DND-41 (cell line): ENCODE measurements around the gene DAB1.

ENCODE experiments used
- ATAC-seq: fragments of 200-7000 bp; cut with Tn5 transposase; 3 replicates; pipeline ENCODE4 v1.9.1; 2021; ENCODE audit warnings: low read depth; ENCODE audit not compliant: insufficient read depth
- DNase-seq: peaks from one replicate; pipeline ENCODE4 v3.0.0-alpha.2; 2020
- H2AFZ ChIP-seq: 2 replicates; pipeline ENCODE4 v1.6.0; 2012; ENCODE audit warnings: low read depth, low read length
- H3K27ac ChIP-seq: 2 replicates; pipeline ENCODE4 v1.5.1; 2012; ENCODE audit warnings: low read length, inconsistent platforms
- H3K27me3 ChIP-seq: fragments of 200-600 bp; sonication (generic); 2 replicates; pipeline ENCODE4 v1.6.0; 2012; ENCODE audit warnings: low read length, mild to moderate bottlenecking, inconsistent platforms; ENCODE audit not compliant: insufficient read depth, poor library complexity
- H3K36me3 ChIP-seq: 2 replicates; pipeline ENCODE4 v1.5.1; 2012; ENCODE audit warnings: low read length, inconsistent platforms; ENCODE audit not compliant: insufficient read depth
- H3K4me1 ChIP-seq: 2 replicates; pipeline ENCODE4 v1.5.1; 2012; ENCODE audit warnings: mild to moderate bottlenecking, low read length; ENCODE audit not compliant: insufficient read depth
- H3K4me2 ChIP-seq: 2 replicates; pipeline ENCODE4 v1.6.0; 2012; ENCODE audit warnings: mild to moderate bottlenecking, moderate library complexity, low read length, inconsistent platforms; ENCODE audit not compliant: insufficient read depth
- H3K4me3 ChIP-seq, 2 experiments: fragments of 200-600 bp in 1 of 2; shearing (Covaris generic) in 1 of 2; 2 replicates each; pipeline ENCODE4 v1.5.1; 2012 to 2016; ENCODE audit warnings: inconsistent platforms in 2 of 2, low read length in 2 of 2, mild to moderate bottlenecking in 2 of 2, low read depth in 1 of 2, moderate library complexity in 1 of 2
- H3K79me2 ChIP-seq: 2 replicates; pipeline ENCODE4 v1.6.0; 2012; ENCODE audit warnings: low read length, inconsistent platforms; ENCODE audit not compliant: insufficient read depth
- H3K9ac ChIP-seq: 2 replicates; pipeline ENCODE4 v1.6.0; 2012; ENCODE audit warnings: low read depth, mild to moderate bottlenecking, inconsistent platforms, low read length, moderate library complexity
- H3K9me3 ChIP-seq: 2 replicates; pipeline ENCODE4 v1.5.1; 2012; ENCODE audit warnings: low read length, moderate library complexity, mild to moderate bottlenecking, inconsistent platforms; ENCODE audit not compliant: insufficient read depth, severe bottlenecking
- H4K20me1 ChIP-seq: 2 replicates; pipeline ENCODE4 v1.6.0; 2012; ENCODE audit warnings: low read length; ENCODE audit not compliant: insufficient read depth
- CTCF ChIP-seq: IDR thresholded peaks from 2 replicates; pipeline ENCODE4 v1.5.1; 2012; ENCODE audit warnings: borderline replicate concordance, low read length, moderate library complexity, mild to moderate bottlenecking; ENCODE audit not compliant: poor library complexity, severe bottlenecking; ENCODE audit errors: extremely low read depth
- EZH2 ChIP-seq: IDR thresholded peaks from 3 replicates; pipeline ENCODE4 v1.6.1; 2012; ENCODE audit warnings: borderline replicate concordance, low read depth, mild to moderate bottlenecking, moderate library complexity, low read length, inconsistent platforms; ENCODE audit not compliant: severe bottlenecking

The DAB1 gene

GRCh38 chr1:57463343-57463742 is 39.5 kb upstream of the DAB1 start:
- H3K27ac ChIP-seq: no peak overlapping the region
- H3K36me3 ChIP-seq: no peaks in the 10 kb centered on the region
- no peak overlapping the region for H2AFZ ChIP-seq
- no peak overlapping the region for H3K4me3 ChIP-seq
- no peaks in the 10 kb centered on the region for H4K20me1 ChIP-seq
- TF ChIP-seq EZH2 (no peak), CTCF (no peak)
- no peaks in the 10 kb centered on the region for H3K9me3 ChIP-seq
- DNase-seq (no peak), ATAC-seq (no peak)
- no peaks in the 10 kb centered on the region for H3K4me1 ChIP-seq
- no peak overlapping the region for H3K9ac ChIP-seq
- H3K79me2 ChIP-seq: no peaks in the 10 kb centered on the region
- H3K4me2 ChIP-seq: no peak overlapping the region
- peaks cover 5% of the 10 kb centered on the region for H3K27me3 ChIP-seq

DNA sequence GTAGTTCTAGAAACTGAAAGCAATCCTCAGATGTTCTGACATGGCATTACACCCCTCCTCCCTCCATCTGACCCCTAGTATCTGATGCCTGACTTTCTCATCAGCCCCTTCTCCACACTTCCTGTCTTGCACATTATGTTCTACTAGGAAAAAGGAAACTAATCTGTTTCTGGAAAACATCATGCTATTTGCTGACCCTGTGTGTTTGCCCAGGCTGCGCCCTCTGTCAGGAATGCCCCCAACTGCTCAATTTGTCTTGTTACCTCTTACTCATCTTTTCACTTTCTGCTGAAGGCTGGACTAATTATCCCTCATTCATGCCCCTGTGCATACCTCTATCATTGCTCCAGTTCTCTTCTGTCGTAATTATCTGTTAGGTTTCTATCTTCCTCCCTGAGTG is 37.5 kb upstream of the DAB1 start:
- H3K4me3 ChIP-seq: no peak overlapping the region
- peaks cover 5% of the 10 kb centered on the region for H3K27me3 ChIP-seq
- DNase-seq: no peak
- no peak overlapping the region for H3K27ac ChIP-seq
- H4K20me1 ChIP-seq: no peaks in the 10 kb centered on the region
- no peaks in the 10 kb centered on the region for H3K9me3 ChIP-seq
- ATAC-seq: no peak
- H3K79me2 ChIP-seq: no peaks in the 10 kb centered on the region
- no peak overlapping the region for H3K9ac ChIP-seq
- no peaks in the 10 kb centered on the region for H3K4me1 ChIP-seq
- H3K36me3 ChIP-seq: no peaks in the 10 kb centered on the region
- TF ChIP-seq CTCF: no peak
- no peak for TF ChIP-seq EZH2
- H2AFZ ChIP-seq: no peak overlapping the region
- no peak overlapping the region for H3K4me2 ChIP-seq

DNA sequence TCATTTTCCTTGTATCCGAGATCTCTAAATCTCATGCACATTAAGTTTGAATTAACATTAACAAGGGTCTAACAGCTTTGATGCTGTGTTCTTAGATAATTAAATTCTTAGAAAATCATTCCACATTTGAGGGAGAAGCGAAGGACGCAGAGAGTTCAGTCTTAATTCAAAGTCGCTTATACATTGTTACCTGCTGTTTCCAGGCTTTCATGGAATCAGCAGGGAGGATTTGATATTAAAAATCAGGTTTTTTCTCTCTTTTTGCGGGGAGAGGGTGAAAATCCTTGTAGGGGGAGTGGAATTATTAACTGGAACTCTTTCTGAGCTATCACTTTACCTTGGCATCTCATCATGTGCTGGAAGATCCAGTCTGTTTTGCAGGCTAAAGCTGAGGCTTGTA is 27.7 kb upstream of the DAB1 start:
- no peak overlapping the region for H3K9ac ChIP-seq
- ATAC-seq: no peak
- no peaks in the 10 kb centered on the region for H3K36me3 ChIP-seq
- no peak for DNase-seq
- TF ChIP-seq EZH2: no peak
- no peak for TF ChIP-seq CTCF
- H3K9me3 ChIP-seq: no peaks in the 10 kb centered on the region
- no peaks in the 10 kb centered on the region for H3K4me1 ChIP-seq
- no peaks in the 10 kb centered on the region for H3K79me2 ChIP-seq
- no peak overlapping the region for H3K27ac ChIP-seq
- H4K20me1 ChIP-seq: no peaks in the 10 kb centered on the region
- no peak overlapping the region for H3K4me3 ChIP-seq
- H3K4me2 ChIP-seq: no peak overlapping the region
- no peak overlapping the region for H2AFZ ChIP-seq
- peaks cover 8% of the 10 kb centered on the region for H3K27me3 ChIP-seq

- Histone ChIP-seq H3K4me3 (no peak overlapping the region), H2AFZ (no peak overlapping the region), H3K27ac (no peak overlapping the region), H3K9ac (no peak overlapping the region), H3K79me2 (no peaks in the 10 kb centered on the region), H3K4me2 (no peak overlapping the region), H3K4me1 (no peaks in the 10 kb centered on the region), H3K9me3 (no peaks in the 10 kb centered on the region), H3K27me3 (peaks cover 8% of the 10 kb centered on the region), H3K36me3 (no peaks in the 10 kb centered on the region), H4K20me1 (no peaks in the 10 kb centered on the region)
- no peak for ATAC-seq
- no peak for TF ChIP-seq CTCF
- no peak for TF ChIP-seq EZH2
- DNase-seq: no peak
These were observed 27.1 kb upstream of the DAB1 start for GRCh38 chr1:57450981-57451380.
